GM18520 (cell line): ENCODE measurements around the gene ASTN2.

Source experiments
- ATAC-seq: cut with Tn5 transposase; IDR thresholded peaks from one replicate; pipeline ENCODE4 v1.9.1; 2021; ENCODE audit not compliant: unreplicated experiment

The ASTN2 gene

DNA sequence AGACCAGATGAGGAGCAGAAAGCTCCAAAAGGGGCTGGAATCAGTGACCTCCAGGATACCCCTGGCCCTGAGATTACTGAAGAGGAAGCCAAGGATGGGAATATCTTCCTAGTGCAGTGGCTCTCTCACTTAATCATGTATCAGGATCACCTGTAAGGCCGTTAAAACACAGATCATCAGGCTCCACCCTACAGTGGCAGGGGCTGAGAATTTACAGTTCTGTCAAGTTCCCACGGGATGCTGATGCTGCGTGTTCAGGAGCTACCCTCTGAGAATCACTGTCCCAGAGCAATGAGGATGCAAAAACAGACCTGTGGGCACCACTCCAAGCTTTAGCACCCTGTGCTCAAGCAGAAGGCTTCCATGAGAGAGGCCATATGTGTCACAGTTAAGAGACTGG lies 291.9 kb downstream of the ASTN2 start:
- ATAC-seq, result no peak

DNA sequence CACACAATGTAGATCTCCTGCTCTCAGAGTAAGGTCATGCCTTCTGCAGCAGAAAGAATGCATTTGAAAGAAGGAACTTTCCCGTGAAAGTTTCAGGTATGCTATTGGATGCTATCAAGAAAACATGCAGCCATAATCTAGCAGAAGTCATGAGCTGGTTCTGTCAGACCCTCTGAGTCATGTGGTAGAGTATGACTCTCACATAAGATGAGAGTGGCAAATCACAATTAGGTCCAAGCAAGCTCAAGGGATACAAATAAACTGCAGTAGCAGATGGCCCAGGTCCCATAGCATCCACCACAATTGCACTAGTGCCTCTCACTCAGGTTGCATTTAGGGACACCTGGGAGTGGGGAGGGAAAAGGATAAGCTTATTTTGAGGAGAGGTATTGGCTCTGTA lies 292.8 kb downstream of the ASTN2 start:
- ATAC-seq, result no peak

DNA sequence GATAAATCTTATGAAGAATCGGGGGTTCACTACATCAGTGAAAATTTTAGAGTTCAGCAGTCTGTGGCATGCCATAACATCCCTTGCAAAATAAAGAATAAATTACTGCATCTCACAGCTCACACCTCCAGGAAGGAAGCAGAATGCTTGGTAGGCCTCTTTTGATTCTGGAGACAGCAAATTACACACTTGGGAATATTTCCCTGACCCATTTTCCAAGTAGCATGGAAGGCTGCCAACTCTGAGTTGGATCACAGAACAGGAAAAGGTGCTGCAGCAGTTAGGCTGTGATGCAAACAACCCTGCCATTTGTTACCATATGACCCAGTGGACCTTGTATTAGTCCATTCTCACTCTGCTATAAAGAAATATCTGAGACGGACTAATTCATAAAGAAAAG lies 293.5 kb downstream of the ASTN2 start:
- ATAC-seq, result no peak

DNA sequence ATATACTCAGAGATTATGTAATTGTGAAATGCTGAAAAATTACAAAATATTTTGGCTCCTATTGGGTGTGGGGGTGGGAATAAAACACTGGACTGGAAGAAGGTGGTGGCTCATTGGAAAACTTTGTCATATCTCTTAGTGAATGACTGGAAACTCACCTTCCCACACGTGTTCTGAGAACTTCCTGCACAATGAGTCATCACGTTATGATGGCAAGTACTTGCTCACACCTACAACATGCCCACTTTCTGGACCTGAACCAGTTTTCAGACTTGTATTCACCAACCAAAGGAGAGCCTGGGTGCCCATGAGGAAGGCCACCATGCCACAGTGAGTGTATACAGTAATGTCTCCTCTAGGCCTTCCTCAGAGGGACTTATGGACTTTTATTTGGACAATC lies 294.8 kb downstream of the ASTN2 start:
- ATAC-seq, result no peak

DNA sequence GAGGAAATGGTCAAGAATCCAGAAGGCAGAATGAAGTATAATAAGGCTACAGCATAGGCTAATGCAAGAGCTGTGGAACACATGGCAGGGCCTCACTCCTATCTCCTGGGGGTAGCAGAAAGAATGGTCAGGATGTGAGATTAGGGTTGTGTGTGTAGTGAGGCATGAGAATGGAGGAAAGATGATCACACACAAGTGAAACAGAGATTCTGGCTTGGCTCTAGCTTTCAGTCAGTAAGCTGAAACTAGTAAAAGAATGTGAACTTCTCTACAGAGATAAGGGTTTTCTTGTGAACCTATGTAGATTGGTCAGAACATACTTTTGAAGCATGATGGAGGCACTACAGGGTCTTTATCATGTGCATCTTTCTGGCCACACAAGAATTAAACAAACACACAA lies 298.8 kb downstream of the ASTN2 start:
- ATAC-seq, result no peak

DNA sequence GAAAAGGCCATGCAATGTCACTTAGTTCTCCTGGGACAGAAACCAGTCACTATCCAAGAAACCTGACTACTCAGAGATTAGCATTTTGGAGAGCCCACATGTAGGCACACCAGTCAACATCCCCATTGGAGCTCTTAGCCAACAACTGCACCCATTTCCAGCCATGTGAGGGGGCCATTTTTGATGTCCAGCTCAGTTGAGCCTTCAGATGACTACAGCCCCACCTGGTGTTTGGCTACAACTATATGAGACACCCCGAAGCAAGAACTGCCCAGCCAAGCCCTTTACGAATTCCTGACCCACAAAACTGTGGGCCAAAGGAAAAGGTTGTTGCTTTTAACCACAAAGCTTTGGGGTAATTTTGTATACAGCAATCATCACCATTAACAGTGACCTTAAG lies 300.1 kb downstream of the ASTN2 start:
- no peak for ATAC-seq

DNA sequence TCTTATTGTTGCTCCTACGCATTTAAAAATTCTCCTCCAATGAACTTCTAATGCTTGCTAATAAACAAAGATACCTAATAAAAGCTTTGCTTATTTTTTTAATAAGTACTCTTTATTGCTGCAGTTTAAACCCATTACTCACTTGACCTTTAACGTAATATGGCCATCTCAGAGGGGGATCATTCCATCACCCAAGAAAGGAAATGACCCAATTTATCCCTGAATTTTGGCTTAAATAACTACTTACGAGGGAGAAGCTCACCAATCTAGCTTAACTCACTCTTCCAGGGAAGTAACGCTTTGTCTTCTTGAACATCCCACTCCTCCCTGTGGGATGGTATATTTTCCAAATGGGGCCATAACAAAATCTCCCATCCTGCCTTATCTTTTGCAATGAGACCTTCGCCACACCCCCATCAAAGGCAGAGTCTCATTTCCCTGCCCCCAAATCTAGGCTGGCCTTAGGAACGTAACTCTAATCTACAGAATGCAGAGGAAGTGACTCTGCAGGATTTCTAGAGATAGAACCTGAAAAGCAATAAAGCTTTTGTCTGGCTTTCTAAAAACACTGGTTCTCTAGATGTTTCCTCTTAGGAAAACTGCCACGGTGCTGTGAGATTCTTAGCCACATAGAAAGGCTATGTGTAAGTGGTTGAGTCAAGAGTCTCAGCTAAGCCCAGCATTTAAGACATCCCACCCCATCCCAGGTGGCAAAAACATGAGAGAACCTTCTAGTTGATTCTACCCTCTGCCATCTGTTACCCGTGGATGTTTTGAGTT lies 310.0 kb downstream of the ASTN2 start:
- ATAC-seq, result no peak

DNA sequence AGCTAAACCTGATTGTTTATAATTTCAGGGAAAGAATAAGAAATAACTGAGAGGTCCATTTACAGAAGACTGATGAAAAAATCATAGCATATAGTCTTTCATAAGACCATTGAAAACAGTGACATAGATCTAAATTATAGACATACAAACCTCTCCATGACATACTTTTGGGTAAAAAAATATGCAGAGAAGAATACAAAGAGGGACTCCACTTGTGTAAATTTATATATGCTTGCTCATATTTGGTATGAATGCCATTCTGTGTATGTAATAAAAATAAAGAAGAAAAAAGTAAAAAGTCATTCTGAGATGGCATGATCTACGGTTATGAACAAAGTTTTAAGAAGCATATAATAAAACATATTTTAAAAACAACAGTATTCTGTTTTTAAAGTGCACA lies 310.7 kb downstream of the ASTN2 start:
- no peak for ATAC-seq

DNA sequence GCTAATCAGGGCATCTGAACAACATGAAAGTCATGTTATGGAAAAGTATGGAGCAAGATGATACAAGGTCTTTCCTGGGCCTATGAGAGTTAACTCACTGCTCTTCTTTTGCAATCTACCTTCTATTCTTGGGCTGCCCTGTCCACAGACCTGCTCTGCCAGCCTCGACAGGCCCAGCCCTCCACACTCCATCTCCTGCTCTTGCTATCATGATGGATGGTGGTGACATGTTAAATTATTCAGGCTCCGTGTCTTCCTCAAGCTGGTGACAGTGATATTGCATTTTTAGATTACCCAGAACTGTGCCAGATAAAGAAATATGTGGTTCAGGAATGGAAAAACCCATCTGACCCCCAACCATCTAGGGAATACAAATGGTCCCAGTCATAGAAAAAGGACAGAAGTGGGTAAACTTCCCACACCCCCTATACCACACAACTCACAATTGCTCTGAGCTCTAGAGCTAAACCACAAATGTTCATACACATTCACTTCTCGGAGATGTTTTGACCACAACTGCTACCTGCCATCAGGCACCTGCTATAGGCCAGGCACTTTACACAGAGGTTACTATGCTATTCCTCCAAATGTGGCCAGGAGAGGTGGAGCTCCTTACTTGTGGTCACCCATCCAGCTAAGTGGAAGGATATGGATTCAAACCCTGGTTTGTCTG lies 311.3 kb downstream of the ASTN2 start:
- ATAC-seq, result no peak

DNA sequence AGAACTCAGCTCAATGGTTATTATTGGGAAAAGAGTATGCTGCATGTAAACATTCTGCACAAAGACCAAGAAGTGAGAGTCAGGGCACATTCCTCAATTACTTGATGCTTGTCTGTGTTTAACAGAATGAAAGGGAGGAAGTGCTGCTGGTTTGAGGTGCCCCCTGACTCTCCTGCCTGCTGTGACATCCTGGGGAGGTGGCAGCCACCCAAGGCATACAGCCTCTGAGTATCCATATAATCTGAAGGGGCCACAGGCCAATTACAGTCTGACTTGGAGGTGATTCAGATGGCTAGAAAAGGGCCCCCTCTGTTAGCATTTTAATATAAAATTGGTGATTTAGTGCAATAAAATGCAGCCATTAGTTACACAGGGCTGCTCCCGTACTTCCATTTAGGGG lies 313.8 kb downstream of the ASTN2 start:
- ATAC-seq, result no peak

DNA sequence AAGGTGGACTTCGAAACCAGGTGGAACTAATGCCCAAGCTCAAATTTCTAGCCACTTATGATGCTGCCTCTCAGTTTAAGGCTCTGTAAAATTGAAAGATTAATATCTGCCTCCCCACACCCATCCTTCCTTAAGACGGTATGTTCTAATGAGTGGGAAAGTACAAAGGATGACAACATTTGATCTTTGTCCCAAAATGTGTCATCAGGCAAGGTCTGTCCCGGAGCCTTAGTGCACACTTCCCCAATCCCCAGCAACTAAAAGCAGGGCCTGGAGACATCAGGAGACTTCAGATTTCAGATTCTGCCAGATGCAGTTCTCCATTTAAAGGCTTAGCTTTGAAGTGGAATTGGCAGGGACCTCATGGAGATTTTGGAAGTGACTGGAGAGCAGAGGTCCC lies 316.5 kb downstream of the ASTN2 start:
- no peak for ATAC-seq

DNA sequence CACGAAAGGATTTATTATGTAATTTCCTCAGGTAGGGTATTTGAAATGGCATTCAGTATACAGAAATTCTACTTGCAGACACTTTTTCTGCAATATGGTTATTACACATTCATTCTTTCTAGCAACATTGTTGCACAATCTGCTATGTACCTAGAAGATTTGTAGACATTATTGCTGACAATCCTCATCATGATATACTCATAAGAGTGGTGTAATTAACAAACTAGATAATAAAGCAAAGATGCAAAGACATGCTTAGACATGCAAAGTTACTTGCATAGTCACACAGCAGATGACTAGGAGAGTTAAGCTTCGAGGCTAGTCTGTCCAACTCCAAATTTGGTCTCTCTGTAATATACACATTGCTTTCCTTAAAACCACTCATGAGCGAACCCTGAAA lies 317.1 kb downstream of the ASTN2 start:
- ATAC-seq, result no peak

DNA sequence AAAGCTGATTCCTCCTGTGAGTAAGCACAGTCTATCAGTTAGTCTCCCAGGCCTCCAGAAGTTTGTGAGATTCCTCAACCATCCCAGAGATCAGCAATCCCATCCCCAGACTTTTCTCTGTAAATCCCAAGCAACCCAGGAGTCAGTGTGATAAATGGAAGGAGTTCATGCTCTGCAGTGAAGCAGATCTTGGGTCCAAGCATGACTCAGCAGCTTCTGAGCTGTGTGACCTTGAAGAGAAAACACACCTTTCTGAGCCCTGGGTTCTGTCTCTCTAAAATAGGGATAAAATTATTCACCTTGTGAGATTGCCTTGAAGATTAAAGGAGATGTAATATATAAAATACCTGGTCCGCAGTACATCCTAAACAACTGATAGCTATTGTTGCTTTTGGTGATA lies 318.7 kb downstream of the ASTN2 start:
- no peak for ATAC-seq

DNA sequence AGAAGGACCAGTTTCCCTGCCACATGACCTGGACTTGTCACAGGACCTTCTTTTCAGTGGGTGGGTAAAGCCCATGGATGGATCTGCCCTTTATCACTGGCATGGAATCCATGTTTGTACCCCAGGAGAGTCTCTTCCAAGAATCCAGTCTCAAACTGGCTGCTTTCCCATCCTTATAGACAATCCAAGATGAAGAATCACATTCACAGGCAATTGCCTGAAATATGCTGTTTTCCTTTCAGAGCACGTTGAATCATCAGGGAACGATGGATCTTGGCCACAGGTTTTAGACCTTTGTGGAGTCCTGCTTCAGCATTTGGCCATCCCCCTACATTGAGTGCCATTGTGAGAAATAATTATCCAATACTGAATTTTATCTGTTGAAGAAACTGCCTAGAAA lies 319.8 kb downstream of the ASTN2 start:
- no peak for ATAC-seq

DNA sequence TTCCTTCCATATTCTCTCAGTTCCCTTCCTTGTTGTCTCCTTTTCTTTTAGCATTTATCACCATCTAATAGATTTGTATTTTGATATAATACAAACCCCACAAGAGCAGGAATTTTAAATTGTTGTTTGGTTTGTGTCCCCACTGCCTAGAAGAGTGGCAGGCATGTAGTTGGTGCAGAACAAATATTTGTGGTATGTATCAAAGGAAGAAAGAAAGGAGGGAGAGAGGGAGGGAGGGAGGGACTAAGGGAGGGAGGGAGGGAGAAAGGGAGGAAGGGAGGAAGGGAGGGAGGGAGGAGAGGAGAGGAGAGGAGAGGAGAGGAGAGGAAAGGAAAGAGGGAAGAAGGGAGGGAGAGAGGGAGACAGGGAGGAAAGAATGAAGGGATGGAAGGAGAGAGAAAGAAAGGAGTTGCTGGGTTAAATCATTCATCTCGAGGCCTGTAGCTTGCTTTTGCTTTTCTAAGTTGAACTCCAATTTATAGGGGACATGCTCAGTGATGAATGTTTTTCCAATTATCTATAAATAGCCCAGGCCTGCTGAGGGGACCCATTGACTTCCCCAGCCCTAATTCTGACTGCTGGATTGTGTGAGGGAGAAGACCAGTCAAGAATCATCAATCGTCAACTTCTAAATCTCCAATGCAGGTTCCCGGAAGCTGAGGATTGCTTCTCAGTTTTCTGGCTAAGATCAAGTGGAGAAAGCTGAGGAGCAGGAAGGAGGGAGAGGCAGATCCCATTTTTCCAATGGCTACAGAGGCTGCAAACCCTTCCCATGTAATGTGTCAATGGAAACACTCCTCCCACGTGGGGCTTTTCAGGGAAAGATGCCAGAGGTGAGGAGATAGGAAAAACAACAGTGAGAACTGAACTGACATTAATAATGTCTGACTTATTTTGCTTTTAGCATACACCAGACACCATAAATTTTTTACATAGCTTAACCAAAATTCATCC lies 320.7 kb downstream of the ASTN2 start:
- ATAC-seq, result no peak

DNA sequence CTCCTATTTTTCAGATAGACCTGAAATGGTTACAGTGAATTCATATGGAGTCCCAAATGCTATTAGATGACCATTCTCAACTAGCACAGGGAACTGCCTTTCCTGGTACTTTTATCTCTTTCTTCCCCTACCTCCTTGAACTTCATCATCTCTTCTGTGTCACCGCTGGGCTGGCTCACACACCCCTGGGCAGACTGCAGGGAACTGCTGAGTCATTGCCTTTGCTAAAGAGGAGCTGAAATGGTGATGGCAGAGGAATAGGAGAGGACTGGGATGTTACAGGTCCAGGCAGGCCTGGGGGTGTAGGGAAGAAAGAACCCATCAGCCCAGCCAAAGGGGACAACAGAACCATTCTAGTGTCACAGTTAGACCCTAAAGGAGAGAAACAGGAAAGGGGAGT lies 322.3 kb downstream of the ASTN2 start:
- ATAC-seq, result no peak

DNA sequence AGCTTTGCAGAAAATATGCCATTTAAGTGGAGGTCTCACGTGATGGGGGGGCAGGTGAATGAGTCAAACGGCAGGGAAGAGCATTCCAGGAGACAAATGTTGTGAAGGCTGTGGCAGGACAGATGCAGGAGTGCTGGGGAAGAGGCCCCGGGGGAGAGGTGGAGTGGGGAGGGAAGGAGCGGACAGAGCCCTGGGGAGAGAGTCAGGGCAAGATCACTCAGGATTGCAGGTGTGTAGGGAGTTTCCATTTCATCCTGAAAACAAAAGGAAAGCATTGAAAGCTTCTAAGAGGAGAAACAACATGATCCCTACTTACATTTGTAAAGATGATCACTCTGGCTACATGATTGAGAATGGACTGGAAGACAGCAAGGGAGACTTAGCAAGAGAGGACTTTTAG lies 323.3 kb downstream of the ASTN2 start:
- ATAC-seq, result no peak

DNA sequence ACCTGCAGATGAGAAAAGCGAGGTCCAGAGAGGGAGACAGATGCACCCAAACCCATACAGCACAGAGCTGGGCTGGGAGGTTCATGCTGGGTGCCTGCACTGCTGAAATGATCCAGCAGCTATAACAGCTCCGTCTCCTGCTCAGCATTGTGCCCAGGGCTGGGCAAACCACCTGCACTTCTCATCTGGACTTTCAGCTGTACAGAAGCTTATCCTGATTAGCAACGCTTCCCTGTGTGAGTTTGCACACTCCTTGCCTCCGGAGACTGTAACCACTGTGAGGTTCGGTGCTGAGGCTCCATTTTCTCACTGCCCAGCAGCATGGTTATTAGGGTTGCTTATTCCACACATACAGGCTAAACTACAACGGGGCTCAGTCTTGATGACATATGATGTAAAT lies 326.1 kb downstream of the ASTN2 start:
- ATAC-seq, result no peak

DNA sequence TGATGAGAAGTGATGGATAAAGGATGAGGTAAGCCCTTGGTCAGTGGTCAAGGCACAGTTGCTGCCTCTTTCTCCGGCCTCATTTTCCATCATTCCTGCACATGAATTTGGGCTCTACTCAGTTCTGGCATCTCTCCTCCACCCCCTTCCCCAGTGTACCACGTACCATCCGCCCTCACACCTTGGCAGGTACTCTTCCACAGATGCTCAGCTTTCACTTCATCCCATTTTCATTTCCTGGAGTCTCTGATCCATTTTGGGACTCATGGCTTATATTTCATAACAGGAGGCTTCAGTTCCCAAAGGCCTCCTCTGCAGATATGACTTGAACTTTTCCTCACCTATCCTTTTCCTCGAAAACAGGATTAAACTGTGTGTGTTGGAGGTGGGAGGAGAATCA lies 326.7 kb downstream of the ASTN2 start:
- no peak for ATAC-seq

DNA sequence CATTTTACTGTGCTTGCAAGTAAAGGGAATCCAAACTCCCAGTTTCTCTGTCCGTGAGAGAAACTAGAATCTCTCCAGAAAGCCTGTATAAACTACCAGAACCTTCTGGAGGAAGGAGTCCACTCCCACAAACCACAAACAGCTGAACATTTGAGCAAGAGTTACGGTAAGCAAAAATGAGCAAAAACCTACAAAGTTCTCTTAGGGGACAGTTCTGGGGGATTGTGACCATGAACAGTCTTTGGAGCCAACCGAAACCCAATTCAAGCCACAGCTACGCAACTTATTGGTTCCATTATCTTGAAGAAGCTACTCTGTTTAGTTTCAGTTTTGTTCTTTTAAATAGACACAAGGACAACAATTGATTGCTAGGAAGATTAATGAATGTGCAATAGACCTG lies 330.6 kb downstream of the ASTN2 start:
- ATAC-seq, result no peak

DNA sequence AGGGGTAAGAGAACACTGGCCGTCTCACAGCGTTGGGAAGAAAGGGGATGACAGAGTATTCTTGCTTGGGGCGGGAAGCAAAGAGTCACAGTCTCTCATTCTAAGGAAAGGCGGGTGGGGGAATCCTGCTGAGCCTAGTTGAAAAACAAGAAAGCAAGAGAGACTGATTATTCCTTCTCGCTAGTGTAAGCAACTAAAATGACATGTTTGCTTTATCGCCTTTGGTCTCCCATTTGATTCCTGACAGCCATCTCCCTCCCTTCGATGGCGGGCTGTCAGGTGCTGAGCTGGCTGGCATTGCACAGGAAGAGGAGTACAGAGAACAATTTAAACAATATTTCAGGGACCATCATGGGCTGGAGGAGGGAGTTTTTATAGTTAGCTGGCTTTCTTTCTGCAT lies 331.3 kb downstream of the ASTN2 start:
- no peak for ATAC-seq
